Large intestine (tissue), 3 donors: ENCODE measurements around the gene MB21D2. TPM values are rescaled to one million over a fixed set of nuclear protein-coding genes. Genes with fewer than 3 reads are reported as not detected.

Experiments used
- DNase-seq, 2 donors: peaks; one replicate each; pipeline versions ENCODE4 v3.0.0 to v3.0.0-alpha.2; 2013
- H3K27ac ChIP-seq: one replicate; pipeline ENCODE4 v1.5.1; 2013; ENCODE audit warnings: low read length
- H3K27me3 ChIP-seq: 2 replicates; pipeline ENCODE4 v1.6.1; 2013; ENCODE audit warnings: low read length; ENCODE audit not compliant: control insufficient read depth, insufficient read depth
- H3K36me3 ChIP-seq: 2 replicates; pipeline ENCODE4 v1.6.1; 2013; ENCODE audit warnings: low read length; ENCODE audit not compliant: control insufficient read depth, insufficient read depth
- H3K4me1 ChIP-seq: one replicate; pipeline ENCODE4 v1.6.1; 2013; ENCODE audit warnings: low read length; ENCODE audit not compliant: control insufficient read depth, insufficient read depth
- H3K4me3 ChIP-seq: one replicate; pipeline ENCODE4 v1.5.1; 2013; ENCODE audit warnings: low read length
- H3K9me3 ChIP-seq: one replicate; pipeline ENCODE4 v1.6.1; 2013; ENCODE audit warnings: mild to moderate bottlenecking, low read depth, low read length, moderate library complexity; ENCODE audit not compliant: control insufficient read depth
- WGBS: methylation state at CpG from one replicate; pipeline ENCODE4 v1.1.5; 2013; ENCODE audit warnings: low lambda C conversion rate; ENCODE audit not compliant: insufficient coverage; 5-methylcytosine and 5-hydroxymethylcytosine counted together
- polyA plus RNA-seq: library from polyadenylated mRNA; unstranded; fragments of 120-200 nt; gene quantifications from one replicate; pipeline ENCODE4 v1.2.1, GENCODE V29; 2013

MB21D2 gene
- polyA plus RNA-seq, 1 donor, result 18.3 TPM

GRCh38 chr3:192928016-192928415 is 10.4 kb upstream of the MB21D2 start:
- Histone ChIP-seq H3K36me3 (no peaks in the 10 kb centered on the region), H3K9me3 (no peaks in the 10 kb centered on the region), H3K27ac (no peak overlapping the region), H3K27me3 (no peaks in the 10 kb centered on the region), H3K4me3 (no peak overlapping the region), H3K4me1 (no peaks in the 10 kb centered on the region)
- no peak for DNase-seq

GRCh38 chr3:192927016-192927415 is 9.4 kb upstream of the MB21D2 start:
- whole genome bisulfite sequencing, result 100% methylated on average over 1 of the region's 3 CpGs
- Histone ChIP-seq H3K36me3 (no peaks in the 10 kb centered on the region), H3K9me3 (no peaks in the 10 kb centered on the region), H3K27ac (no peak overlapping the region), H3K4me3 (no peak overlapping the region), H3K4me1 (no peaks in the 10 kb centered on the region), H3K27me3 (no peaks in the 10 kb centered on the region)
- DNase-seq, result no peak

- no peaks in the 10 kb centered on the region for H3K27me3 ChIP-seq
- H3K36me3 ChIP-seq, result no peaks in the 10 kb centered on the region
- H3K27ac ChIP-seq, result no peak overlapping the region
- H3K9me3 ChIP-seq, result no peaks in the 10 kb centered on the region
- H3K4me3 ChIP-seq, result no peak overlapping the region
- no CpG with 5 or more reads among the region's 2 CpGs for WGBS
- H3K4me1 ChIP-seq, result no peaks in the 10 kb centered on the region
- DNase-seq, result peak in 1 of 2 donors; percentile 55
These were observed 6.1 kb upstream of the MB21D2 start for GRCh38 chr3:192923731-192924130.

GRCh38 chr3:192921793-192922192 is 4.1 kb upstream of the MB21D2 start:
- Histone ChIP-seq H3K4me3 (no peak overlapping the region), H3K36me3 (no peaks in the 10 kb centered on the region), H3K4me1 (no peaks in the 10 kb centered on the region), H3K9me3 (no peaks in the 10 kb centered on the region), H3K27ac (no peak overlapping the region), H3K27me3 (no peaks in the 10 kb centered on the region)
- no peak for DNase-seq

GRCh38 chr3:192920411-192920810 is 2.8 kb upstream of the MB21D2 start:
- H3K4me1 ChIP-seq, result no peaks in the 10 kb centered on the region
- H3K36me3 ChIP-seq, result no peaks in the 10 kb centered on the region
- no peaks in the 10 kb centered on the region for H3K9me3 ChIP-seq
- no peak overlapping the region for H3K27ac ChIP-seq
- DNase-seq, result no peak
- no peak overlapping the region for H3K4me3 ChIP-seq
- WGBS, result 100% methylated on average over 1 of the region's 3 CpGs
- no peaks in the 10 kb centered on the region for H3K27me3 ChIP-seq

- Histone ChIP-seq H3K4me1 (peaks cover 3% of the 10 kb centered on the region), H3K27me3 (no peaks in the 10 kb centered on the region), H3K27ac (no peak overlapping the region), H3K9me3 (no peaks in the 10 kb centered on the region), H3K4me3 (no peak overlapping the region), H3K36me3 (no peaks in the 10 kb centered on the region)
- WGBS, result 100% methylated on average over 1 of the region's 10 CpGs
- DNase-seq, result no peak
These were observed 2.2 kb upstream of the MB21D2 start for GRCh38 chr3:192919901-192920300.

GRCh38 chr3:192918275-192918588 is 576 bp upstream of the MB21D2 start:
- Histone ChIP-seq H3K4me3 (peak overlapping the region; percentile 78), H3K9me3 (no peaks in the 10 kb centered on the region), H3K36me3 (no peaks in the 10 kb centered on the region), H3K4me1 (peaks cover 8% of the 10 kb centered on the region), H3K27ac (peak overlapping the region; percentile 96), H3K27me3 (no peaks in the 10 kb centered on the region)
- DNase-seq, result no peak
- no CpG with 5 or more reads among the region's 13 CpGs for WGBS

- peak; percentile 48 to 82 for DNase-seq
- no peaks in the 10 kb centered on the region for H3K9me3 ChIP-seq
- H3K27ac ChIP-seq, result peak overlapping the region; percentile 96
- WGBS, result no CpG with 5 or more reads among the region's 30 CpGs
- peaks cover 8% of the 10 kb centered on the region for H3K4me1 ChIP-seq
- peak overlapping the region; percentile 78 for H3K4me3 ChIP-seq
- H3K27me3 ChIP-seq, result no peaks in the 10 kb centered on the region
- no peaks in the 10 kb centered on the region for H3K36me3 ChIP-seq
These were observed 640 bp downstream of the MB21D2 start for GRCh38 chr3:192917028-192917403.

- no CpG with 5 or more reads among the region's 35 CpGs for WGBS
These were observed 1.2 kb downstream of the MB21D2 start for GRCh38 chr3:192916371-192917027.

GRCh38 chr3:192915722-192916121 is 1.9 kb downstream of the MB21D2 start:
- H3K4me3 ChIP-seq, result peak overlapping the region; percentile 78
- WGBS, result no CpG with 5 or more reads among the region's 2 CpGs

More at GRCh38 chr3:192916371-192917027, 1.2 kb downstream of the MB21D2 start:
- peak overlapping the region; percentile 78 for H3K4me3 ChIP-seq
- no peaks in the 10 kb centered on the region for H3K27me3 ChIP-seq
- peak in 1 of 2 donors; percentile 78 for DNase-seq
- peaks cover 8% of the 10 kb centered on the region for H3K4me1 ChIP-seq
- H3K36me3 ChIP-seq, result no peaks in the 10 kb centered on the region
- peak overlapping the region; percentile 96 for H3K27ac ChIP-seq
- no peaks in the 10 kb centered on the region for H3K9me3 ChIP-seq

GRCh38 chr3:192915304-192915703 is 2.4 kb downstream of the MB21D2 start:
- Histone ChIP-seq H3K27me3 (no peaks in the 10 kb centered on the region), H3K4me3 (peak overlapping the region; percentile 78), H3K4me1 (peaks cover 8% of the 10 kb centered on the region), H3K36me3 (no peaks in the 10 kb centered on the region), H3K9me3 (no peaks in the 10 kb centered on the region), H3K27ac (peak overlapping the region; percentile 96)
- DNase-seq, result peak; percentile 48 to 67
- WGBS, result no CpG with 5 or more reads among the region's 3 CpGs

More at GRCh38 chr3:192915722-192916121, 1.9 kb downstream of the MB21D2 start:
- no peaks in the 10 kb centered on the region for H3K9me3 ChIP-seq
- peak in 1 of 2 donors; percentile 58 for DNase-seq
- H3K27me3 ChIP-seq, result no peaks in the 10 kb centered on the region
- H3K36me3 ChIP-seq, result no peaks in the 10 kb centered on the region
- H3K4me1 ChIP-seq, result peaks cover 8% of the 10 kb centered on the region
- peak overlapping the region; percentile 96 for H3K27ac ChIP-seq
